ENCODE data around the gene PRIMA1. TPM values are rescaled to one million over a fixed set of nuclear protein-coding genes. Genes with fewer than 3 reads are reported as not detected.

The PRIMA1 gene
- total and polyA plus RNA-seq, 2 donors (not counting 1 experiment from before 2014, with no cell fraction given), result not detected

DNA sequence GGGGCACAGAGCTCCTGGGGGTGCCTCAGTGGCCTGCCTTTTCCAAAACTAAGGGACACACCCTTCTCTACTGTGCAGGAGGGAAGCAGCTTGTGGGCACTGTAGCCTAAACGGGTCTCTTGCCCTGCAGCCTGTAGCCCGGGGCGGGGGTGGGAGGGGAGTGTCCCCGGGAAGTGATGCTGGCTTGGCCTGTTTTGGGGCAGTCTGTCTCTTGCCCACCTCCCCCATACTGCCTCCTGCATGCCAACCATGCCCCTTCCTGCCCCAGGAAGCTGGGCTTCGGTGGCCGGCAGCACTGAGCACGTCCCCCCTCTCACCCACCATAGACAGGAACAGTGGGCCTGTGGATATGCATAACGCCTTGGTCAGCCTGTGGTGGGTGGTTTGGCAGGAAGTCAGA lies 43.4 kb downstream of the PRIMA1 start:
- Histone ChIP-seq H3K9me3 (ENCODE audit: control extremely low read depth in 1 of 3, control insufficient read depth in 2 of 3, insufficient read depth in 1 of 3, low read length in 2 of 3) (peaks cover 0 to 3% (median 0%) of the 10 kb centered on the region in 3 donors), H3K27me3 (replicated peaks in 1 of 4; ENCODE audit: control extremely low read depth in 1 of 4, control insufficient read depth in 3 of 4, insufficient read depth in 4 of 4, low read length in 3 of 4) (no peaks in the 10 kb centered on the region), H3K9ac (ENCODE audit: low read length) (no peak overlapping the region), H2AFZ (ENCODE audit: insufficient read depth, low read depth, low read length, poor library complexity, severe bottlenecking) (no peak overlapping the region), H3K36me3 (replicated peaks in 1 of 2; ENCODE audit: control extremely low read depth in 1 of 2, control insufficient read depth in 1 of 2, extremely low read depth in 1 of 2, insufficient read depth in 2 of 2, low read length in 1 of 2) (no peaks in the 10 kb centered on the region), H3K4me1 (ENCODE audit: control insufficient read depth in 2 of 2, insufficient read depth in 2 of 2, low read length in 2 of 2) (no peaks in the 10 kb centered on the region), H3K27ac (ENCODE audit: low read length in 2 of 2) (no peak overlapping the region), H3K4me3 (ENCODE audit: control extremely low read depth in 1 of 5, extremely low read depth in 1 of 5, insufficient read depth in 1 of 5, low read depth in 2 of 5, low read length in 4 of 5) (no peak overlapping the region), H4K20me1 (ENCODE audit: control insufficient read depth, insufficient read depth, low read length, poor library complexity, severe bottlenecking) (no peaks in the 10 kb centered on the region), H3K79me2 (ENCODE audit: control insufficient read depth, insufficient read depth, low read length) (no peaks in the 10 kb centered on the region), H3K4me2 (replicated peaks; ENCODE audit: low read depth, low read length, poor library complexity, severe bottlenecking) (no peak overlapping the region)
- peaks cover 2% of the 10 kb centered on the region for H3K9me3 Mint-ChIP-seq (ENCODE audit: insufficient read depth)
- no peak overlapping the region for H3K4me3 Mint-ChIP-seq
- intact Hi-C loops (cut with micrococcal nuclease), result no loop called here
- no peak overlapping the region for H3K27ac Mint-ChIP-seq
- ChIA-PET POLR2A (no interaction called here), CTCF (no interaction called here)
- TF ChIP-seq, protein P1, sequence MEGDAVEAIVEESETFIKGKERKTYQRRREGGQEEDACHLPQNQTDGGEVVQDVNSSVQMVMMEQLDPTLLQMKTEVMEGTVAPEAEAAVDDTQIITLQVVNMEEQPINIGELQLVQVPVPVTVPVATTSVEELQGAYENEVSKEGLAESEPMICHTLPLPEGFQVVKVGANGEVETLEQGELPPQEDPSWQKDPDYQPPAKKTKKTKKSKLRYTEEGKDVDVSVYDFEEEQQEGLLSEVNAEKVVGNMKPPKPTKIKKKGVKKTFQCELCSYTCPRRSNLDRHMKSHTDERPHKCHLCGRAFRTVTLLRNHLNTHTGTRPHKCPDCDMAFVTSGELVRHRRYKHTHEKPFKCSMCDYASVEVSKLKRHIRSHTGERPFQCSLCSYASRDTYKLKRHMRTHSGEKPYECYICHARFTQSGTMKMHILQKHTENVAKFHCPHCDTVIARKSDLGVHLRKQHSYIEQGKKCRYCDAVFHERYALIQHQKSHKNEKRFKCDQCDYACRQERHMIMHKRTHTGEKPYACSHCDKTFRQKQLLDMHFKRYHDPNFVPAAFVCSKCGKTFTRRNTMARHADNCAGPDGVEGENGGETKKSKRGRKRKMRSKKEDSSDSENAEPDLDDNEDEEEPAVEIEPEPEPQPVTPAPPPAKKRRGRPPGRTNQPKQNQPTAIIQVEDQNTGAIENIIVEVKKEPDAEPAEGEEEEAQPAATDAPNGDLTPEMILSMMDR (IDR thresholded peaks at IDR 0.05), result no peak
- TF ChIP-seq EZH2 (IDR thresholded peaks at IDR 0.05; ENCODE audit: borderline replicate concordance, insufficient read depth, low read depth, low read length, poor library complexity, severe bottlenecking), result no peak
- DNase-seq (no peak), ATAC-seq (ENCODE audit: low read depth) (no peak)
- H3K4me1 Mint-ChIP-seq, result no peaks in the 10 kb centered on the region
- H3K27me3 Mint-ChIP-seq, result peaks cover 4% of the 10 kb centered on the region
- WGBS (ENCODE audit: insufficient coverage), result 100% methylated on average over 1 of the region's 8 CpGs

DNA sequence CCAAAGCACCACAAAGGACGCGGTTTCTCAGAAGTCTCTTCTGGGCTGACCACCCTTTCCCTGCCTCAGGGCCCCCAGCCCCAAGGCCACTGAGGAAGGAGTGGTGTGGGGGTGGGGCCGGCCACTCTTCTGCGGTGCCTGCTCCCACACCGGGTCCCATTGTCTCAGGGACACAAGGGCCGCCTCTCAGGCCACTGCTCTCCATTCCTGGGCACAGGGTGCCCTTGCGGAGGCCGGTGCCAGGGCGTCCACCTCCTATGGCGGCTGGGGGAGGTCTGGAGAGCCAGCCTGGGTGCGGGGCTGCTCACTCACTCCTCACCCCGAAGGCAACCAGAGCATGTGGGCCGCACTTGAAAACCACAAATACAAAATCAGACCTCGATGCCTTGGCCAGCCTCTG lies 44.1 kb downstream of the PRIMA1 start:
- Mint-ChIP-seq H3K27ac (no peak overlapping the region), H3K27me3 (peaks cover 4% of the 10 kb centered on the region), H3K4me1 (no peaks in the 10 kb centered on the region), H3K4me3 (no peak overlapping the region), H3K9me3 (ENCODE audit: insufficient read depth) (peaks cover 2% of the 10 kb centered on the region)
- TF ChIP-seq, protein P1 (IDR thresholded peaks at IDR 0.05), result no peak
- no peak for TF ChIP-seq EZH2 (IDR thresholded peaks at IDR 0.05; ENCODE audit: borderline replicate concordance, insufficient read depth, low read depth, low read length, poor library complexity, severe bottlenecking)
- H2AFZ ChIP-seq (ENCODE audit: insufficient read depth, low read depth, low read length, poor library complexity, severe bottlenecking), result no peak overlapping the region
- WGBS (ENCODE audit: insufficient coverage), result 85% methylated on average over 11 of the region's 14 CpGs
- no peak overlapping the region for H3K4me3 ChIP-seq (ENCODE audit: control extremely low read depth in 1 of 5, extremely low read depth in 1 of 5, insufficient read depth in 1 of 5, low read depth in 2 of 5, low read length in 4 of 5)
- ChIA-PET CTCF (no interaction called here), POLR2A (no interaction called here)
- no peaks in the 10 kb centered on the region for H4K20me1 ChIP-seq (ENCODE audit: control insufficient read depth, insufficient read depth, low read length, poor library complexity, severe bottlenecking)
- H3K27ac ChIP-seq (ENCODE audit: low read length in 2 of 2), result no peak overlapping the region
- intact Hi-C loops (cut with micrococcal nuclease), result no loop called here
- no peak overlapping the region for H3K9ac ChIP-seq (ENCODE audit: low read length)
- no peaks in the 10 kb centered on the region for H3K79me2 ChIP-seq (ENCODE audit: control insufficient read depth, insufficient read depth, low read length)
- H3K27me3 ChIP-seq (replicated peaks in 1 of 4; ENCODE audit: control extremely low read depth in 1 of 4, control insufficient read depth in 3 of 4, insufficient read depth in 4 of 4, low read length in 3 of 4), result no peaks in the 10 kb centered on the region
- H3K4me2 ChIP-seq (replicated peaks; ENCODE audit: low read depth, low read length, poor library complexity, severe bottlenecking), result no peak overlapping the region
- no peaks in the 10 kb centered on the region for H3K4me1 ChIP-seq (ENCODE audit: control insufficient read depth in 2 of 2, insufficient read depth in 2 of 2, low read length in 2 of 2)
- no peak for DNase-seq
- peaks cover 0 to 3% (median 0%) of the 10 kb centered on the region in 3 donors for H3K9me3 ChIP-seq (ENCODE audit: control extremely low read depth in 1 of 3, control insufficient read depth in 2 of 3, insufficient read depth in 1 of 3, low read length in 2 of 3)
- ATAC-seq (ENCODE audit: low read depth), result no peak
- no peaks in the 10 kb centered on the region for H3K36me3 ChIP-seq (replicated peaks in 1 of 2; ENCODE audit: control extremely low read depth in 1 of 2, control insufficient read depth in 1 of 2, extremely low read depth in 1 of 2, insufficient read depth in 2 of 2, low read length in 1 of 2)
